A549 treated with CORT108297 at 1 μM for 4 hours (cell line): ENCODE data around the gene RPGRIP1. TPM values are rescaled to one million over a fixed set of nuclear protein-coding genes. Genes with fewer than 3 reads are reported as not detected.

Source experiments
- total RNA-seq: library from RNA; stranded (reverse); fragments of 200-300 nt; extraction: Qiagen RNA extraction; gene quantifications from 5 replicates; pipeline ENCODE4 v1.2.3, GENCODE V29; 2022

RPGRIP1 gene
- 0.13 to 0.24 TPM (median 0.19 TPM) in 5 replicates for total RNA-seq

GRCh38 chr14:21279783-21280182 is at the start of gene RPGRIP1:
RPGRIP1 (plus strand) TSS chr14:21280083; CDS start chr14:21287977, 7,894 bp downstream.

GRCh38 chr14:21269252-21270046 is 10.4 kb upstream of the RPGRIP1 start, which contains the start of gene HNRNPC:
HNRNPC (minus strand) TSS chr14:21269442; CDS start chr14:21234193, 35,249 bp downstream.

Other genes starting within 250 kb of the RPGRIP1 start
- not detected in 5 replicates for gene TPPP2, start 249.9 kb upstream of the RPGRIP1 start, total RNA-seq
- not detected in 5 replicates for gene RNASE13, start 245.3 kb upstream of the RPGRIP1 start, total RNA-seq
- not detected in 5 replicates for gene RNASE7, start 237.7 kb upstream of the RPGRIP1 start, total RNA-seq
- gene RNASE8, start 222.3 kb upstream of the RPGRIP1 start, total RNA-seq = not detected in 5 replicates
- gene ARHGEF40, start 209.8 kb upstream of the RPGRIP1 start, total RNA-seq = 9.7 to 15.3 TPM (median 12.2 TPM) in 5 replicates
- 18.3 to 35.5 TPM (median 31.4 TPM) in 5 replicates for gene ZNF219, start 181.4 kb upstream of the RPGRIP1 start, total RNA-seq
- 0.73 to 0.98 TPM (median 0.93 TPM) in 5 replicates for gene TMEM253, start 179.0 kb upstream of the RPGRIP1 start, total RNA-seq
- gene OR5AU1, start 124.0 kb upstream of the RPGRIP1 start, total RNA-seq = 0.01 to 0.03 TPM in 2 of 5 replicates, not detected in the others
- 769 to 1,109 TPM (median 796 TPM) in 5 replicates for gene HNRNPC, start 10.6 kb upstream of the RPGRIP1 start, total RNA-seq
- gene SUPT16H, start 103.9 kb downstream of the RPGRIP1 start, total RNA-seq = 96.6 to 124 TPM (median 102 TPM) in 5 replicates
- gene CHD8, start 176.0 kb downstream of the RPGRIP1 start, total RNA-seq = 36.5 to 42.0 TPM (median 39.7 TPM) in 5 replicates
- gene RAB2B, start 196.9 kb downstream of the RPGRIP1 start, total RNA-seq = 11.2 to 21.1 TPM (median 13.8 TPM) in 5 replicates
- gene TOX4, start 197.1 kb downstream of the RPGRIP1 start, total RNA-seq = 57.4 to 71.5 TPM (median 66.0 TPM) in 5 replicates
- gene METTL3, start 231.3 kb downstream of the RPGRIP1 start, total RNA-seq = 45.4 to 55.8 TPM (median 52.2 TPM) in 5 replicates
- 0.76 to 1.4 TPM (median 1.0 TPM) in 5 replicates for gene SALL2, start 246.3 kb downstream of the RPGRIP1 start, total RNA-seq